K562 (cell line): ENCODE data around the gene CTBP2. TPM values are rescaled to one million over a fixed set of nuclear protein-coding genes. Genes with fewer than 3 reads are reported as not detected.
A peak's percentile ranks its signal among the peaks of the same experiment; 100 is the strongest.

ENCODE experiments used
- L3MBTL2 ChIP-seq: fragments of 450-650 bp; IDR thresholded peaks from 2 replicates; pipeline ENCODE4 v1.6.1; 2016; ENCODE audit warnings: mild to moderate bottlenecking, moderate library complexity
- ZNF41 ChIP-seq: fragments of 250-450 bp; sonication (Bioruptor Pico); conservative IDR thresholded peaks from 2 replicates; pipeline ENCODE4 v1.4.0; 2020; ENCODE audit warnings: mild to moderate bottlenecking
- polyA plus RNA-seq, 8 experiments: library from polyadenylated mRNA; depleted of rRNA in 4 of 8; stranded (reverse) in 5 of 8; unstranded in 3 of 8; fragments of >200 nt; fragmentation: Nextera tagmentation in 2 of 8; fragmentation: Illumina TruSeq in 1 of 8; extraction: Ambion mirVana in 2 of 8; extraction: Trizol in 1 of 8; gene quantifications; 2 replicates each; pipeline versions ENCODE4 v1.2.1 to v1.2.3, GENCODE V29; 2011 to 2014; ENCODE audit warnings: inconsistent platforms in 1 of 8, missing spikeins in 1 of 8
- total RNA-seq, 7 experiments: library from RNA; depleted of rRNA in 6 of 7; stranded (reverse); fragments of >200 nt in 6 of 7; fragmentation: Illumina TruSeq in 2 of 7; extraction: Trizol in 2 of 7; gene quantifications; 2 replicates each; pipeline versions ENCODE4 v1.2.1 to v1.2.3, GENCODE V29; 2011 to 2021; ENCODE audit warnings: low replicate concordance in 1 of 7
- TF ChIP-seq, protein P1 (sequence below): fragments of 450-650 bp; IDR thresholded peaks from 2 replicates; pipeline ENCODE4 v1.6.1; 2016; ENCODE audit warnings: mild to moderate bottlenecking, moderate library complexity

The CTBP2 gene
- total and polyA plus RNA-seq, 9 of the 15 experiments (the other 6 are each of a cell fraction or from before 2014, with no cell fraction given): 1.3 to 8.8 (median 5.1) TPM

GRCh38 chr10:125194814-125195213 lies 34.5 kb upstream of the CTBP2 start (continued):
- TF ChIP-seq, protein P1, sequence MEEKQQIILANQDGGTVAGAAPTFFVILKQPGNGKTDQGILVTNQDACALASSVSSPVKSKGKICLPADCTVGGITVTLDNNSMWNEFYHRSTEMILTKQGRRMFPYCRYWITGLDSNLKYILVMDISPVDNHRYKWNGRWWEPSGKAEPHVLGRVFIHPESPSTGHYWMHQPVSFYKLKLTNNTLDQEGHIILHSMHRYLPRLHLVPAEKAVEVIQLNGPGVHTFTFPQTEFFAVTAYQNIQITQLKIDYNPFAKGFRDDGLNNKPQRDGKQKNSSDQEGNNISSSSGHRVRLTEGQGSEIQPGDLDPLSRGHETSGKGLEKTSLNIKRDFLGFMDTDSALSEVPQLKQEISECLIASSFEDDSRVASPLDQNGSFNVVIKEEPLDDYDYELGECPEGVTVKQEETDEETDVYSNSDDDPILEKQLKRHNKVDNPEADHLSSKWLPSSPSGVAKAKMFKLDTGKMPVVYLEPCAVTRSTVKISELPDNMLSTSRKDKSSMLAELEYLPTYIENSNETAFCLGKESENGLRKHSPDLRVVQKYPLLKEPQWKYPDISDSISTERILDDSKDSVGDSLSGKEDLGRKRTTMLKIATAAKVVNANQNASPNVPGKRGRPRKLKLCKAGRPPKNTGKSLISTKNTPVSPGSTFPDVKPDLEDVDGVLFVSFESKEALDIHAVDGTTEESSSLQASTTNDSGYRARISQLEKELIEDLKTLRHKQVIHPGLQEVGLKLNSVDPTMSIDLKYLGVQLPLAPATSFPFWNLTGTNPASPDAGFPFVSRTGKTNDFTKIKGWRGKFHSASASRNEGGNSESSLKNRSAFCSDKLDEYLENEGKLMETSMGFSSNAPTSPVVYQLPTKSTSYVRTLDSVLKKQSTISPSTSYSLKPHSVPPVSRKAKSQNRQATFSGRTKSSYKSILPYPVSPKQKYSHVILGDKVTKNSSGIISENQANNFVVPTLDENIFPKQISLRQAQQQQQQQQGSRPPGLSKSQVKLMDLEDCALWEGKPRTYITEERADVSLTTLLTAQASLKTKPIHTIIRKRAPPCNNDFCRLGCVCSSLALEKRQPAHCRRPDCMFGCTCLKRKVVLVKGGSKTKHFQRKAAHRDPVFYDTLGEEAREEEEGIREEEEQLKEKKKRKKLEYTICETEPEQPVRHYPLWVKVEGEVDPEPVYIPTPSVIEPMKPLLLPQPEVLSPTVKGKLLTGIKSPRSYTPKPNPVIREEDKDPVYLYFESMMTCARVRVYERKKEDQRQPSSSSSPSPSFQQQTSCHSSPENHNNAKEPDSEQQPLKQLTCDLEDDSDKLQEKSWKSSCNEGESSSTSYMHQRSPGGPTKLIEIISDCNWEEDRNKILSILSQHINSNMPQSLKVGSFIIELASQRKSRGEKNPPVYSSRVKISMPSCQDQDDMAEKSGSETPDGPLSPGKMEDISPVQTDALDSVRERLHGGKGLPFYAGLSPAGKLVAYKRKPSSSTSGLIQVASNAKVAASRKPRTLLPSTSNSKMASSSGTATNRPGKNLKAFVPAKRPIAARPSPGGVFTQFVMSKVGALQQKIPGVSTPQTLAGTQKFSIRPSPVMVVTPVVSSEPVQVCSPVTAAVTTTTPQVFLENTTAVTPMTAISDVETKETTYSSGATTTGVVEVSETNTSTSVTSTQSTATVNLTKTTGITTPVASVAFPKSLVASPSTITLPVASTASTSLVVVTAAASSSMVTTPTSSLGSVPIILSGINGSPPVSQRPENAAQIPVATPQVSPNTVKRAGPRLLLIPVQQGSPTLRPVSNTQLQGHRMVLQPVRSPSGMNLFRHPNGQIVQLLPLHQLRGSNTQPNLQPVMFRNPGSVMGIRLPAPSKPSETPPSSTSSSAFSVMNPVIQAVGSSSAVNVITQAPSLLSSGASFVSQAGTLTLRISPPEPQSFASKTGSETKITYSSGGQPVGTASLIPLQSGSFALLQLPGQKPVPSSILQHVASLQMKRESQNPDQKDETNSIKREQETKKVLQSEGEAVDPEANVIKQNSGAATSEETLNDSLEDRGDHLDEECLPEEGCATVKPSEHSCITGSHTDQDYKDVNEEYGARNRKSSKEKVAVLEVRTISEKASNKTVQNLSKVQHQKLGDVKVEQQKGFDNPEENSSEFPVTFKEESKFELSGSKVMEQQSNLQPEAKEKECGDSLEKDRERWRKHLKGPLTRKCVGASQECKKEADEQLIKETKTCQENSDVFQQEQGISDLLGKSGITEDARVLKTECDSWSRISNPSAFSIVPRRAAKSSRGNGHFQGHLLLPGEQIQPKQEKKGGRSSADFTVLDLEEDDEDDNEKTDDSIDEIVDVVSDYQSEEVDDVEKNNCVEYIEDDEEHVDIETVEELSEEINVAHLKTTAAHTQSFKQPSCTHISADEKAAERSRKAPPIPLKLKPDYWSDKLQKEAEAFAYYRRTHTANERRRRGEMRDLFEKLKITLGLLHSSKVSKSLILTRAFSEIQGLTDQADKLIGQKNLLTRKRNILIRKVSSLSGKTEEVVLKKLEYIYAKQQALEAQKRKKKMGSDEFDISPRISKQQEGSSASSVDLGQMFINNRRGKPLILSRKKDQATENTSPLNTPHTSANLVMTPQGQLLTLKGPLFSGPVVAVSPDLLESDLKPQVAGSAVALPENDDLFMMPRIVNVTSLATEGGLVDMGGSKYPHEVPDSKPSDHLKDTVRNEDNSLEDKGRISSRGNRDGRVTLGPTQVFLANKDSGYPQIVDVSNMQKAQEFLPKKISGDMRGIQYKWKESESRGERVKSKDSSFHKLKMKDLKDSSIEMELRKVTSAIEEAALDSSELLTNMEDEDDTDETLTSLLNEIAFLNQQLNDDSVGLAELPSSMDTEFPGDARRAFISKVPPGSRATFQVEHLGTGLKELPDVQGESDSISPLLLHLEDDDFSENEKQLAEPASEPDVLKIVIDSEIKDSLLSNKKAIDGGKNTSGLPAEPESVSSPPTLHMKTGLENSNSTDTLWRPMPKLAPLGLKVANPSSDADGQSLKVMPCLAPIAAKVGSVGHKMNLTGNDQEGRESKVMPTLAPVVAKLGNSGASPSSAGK: peak; percentile 49
- TF ChIP-seq L3MBTL2: peak; percentile 77
- TF ChIP-seq ZNF41 (CRISPR knock-in tag): no peak
